ENCODE results near the gene NPIPB6.

NPIPB6 gene

DNA sequence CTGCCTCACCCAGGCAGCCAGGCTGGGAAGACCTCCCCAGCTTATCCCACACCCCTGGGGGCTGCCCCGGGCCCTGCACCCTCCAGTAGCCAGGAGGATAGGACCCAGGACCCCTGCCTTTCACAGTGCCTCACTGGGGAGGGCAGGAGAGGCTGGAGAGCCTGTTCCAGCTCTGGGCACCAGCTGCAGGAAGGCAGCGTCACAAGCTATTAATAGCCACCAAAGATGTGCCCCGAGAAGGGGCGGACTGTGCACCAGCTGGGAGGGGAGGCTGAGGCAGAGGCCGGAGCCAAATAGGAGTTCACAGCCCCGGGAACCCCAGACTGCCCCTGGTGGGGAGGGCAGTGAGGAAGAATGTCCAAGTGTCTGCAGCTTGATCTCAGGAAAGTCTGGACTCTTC is 62.2 kb downstream of the NPIPB6 start:
- Histone ChIP-seq H3K4me3 (replicated peaks; ENCODE audit: insufficient read depth, low read length) (no peak overlapping the region), H3K27ac (replicated peaks) (no peak overlapping the region), H3K27me3 (ENCODE audit: insufficient read depth, poor library complexity, severe bottlenecking) (peaks cover 3% of the 10 kb centered on the region)
- DNase-seq (ENCODE audit: low read depth in 1 of 2, low spot score in 1 of 2): no peak
- TF ChIP-seq, protein P1, sequence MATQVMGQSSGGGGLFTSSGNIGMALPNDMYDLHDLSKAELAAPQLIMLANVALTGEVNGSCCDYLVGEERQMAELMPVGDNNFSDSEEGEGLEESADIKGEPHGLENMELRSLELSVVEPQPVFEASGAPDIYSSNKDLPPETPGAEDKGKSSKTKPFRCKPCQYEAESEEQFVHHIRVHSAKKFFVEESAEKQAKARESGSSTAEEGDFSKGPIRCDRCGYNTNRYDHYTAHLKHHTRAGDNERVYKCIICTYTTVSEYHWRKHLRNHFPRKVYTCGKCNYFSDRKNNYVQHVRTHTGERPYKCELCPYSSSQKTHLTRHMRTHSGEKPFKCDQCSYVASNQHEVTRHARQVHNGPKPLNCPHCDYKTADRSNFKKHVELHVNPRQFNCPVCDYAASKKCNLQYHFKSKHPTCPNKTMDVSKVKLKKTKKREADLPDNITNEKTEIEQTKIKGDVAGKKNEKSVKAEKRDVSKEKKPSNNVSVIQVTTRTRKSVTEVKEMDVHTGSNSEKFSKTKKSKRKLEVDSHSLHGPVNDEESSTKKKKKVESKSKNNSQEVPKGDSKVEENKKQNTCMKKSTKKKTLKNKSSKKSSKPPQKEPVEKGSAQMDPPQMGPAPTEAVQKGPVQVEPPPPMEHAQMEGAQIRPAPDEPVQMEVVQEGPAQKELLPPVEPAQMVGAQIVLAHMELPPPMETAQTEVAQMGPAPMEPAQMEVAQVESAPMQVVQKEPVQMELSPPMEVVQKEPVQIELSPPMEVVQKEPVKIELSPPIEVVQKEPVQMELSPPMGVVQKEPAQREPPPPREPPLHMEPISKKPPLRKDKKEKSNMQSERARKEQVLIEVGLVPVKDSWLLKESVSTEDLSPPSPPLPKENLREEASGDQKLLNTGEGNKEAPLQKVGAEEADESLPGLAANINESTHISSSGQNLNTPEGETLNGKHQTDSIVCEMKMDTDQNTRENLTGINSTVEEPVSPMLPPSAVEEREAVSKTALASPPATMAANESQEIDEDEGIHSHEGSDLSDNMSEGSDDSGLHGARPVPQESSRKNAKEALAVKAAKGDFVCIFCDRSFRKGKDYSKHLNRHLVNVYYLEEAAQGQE (IDR thresholded peaks at IDR 0.05; ENCODE audit: insufficient replicate concordance, low read depth): no peak
- TF ChIP-seq GABPA (IDR thresholded peaks at IDR 0.05; ENCODE audit: low read depth): no peak
- no peak for TF ChIP-seq POLR2AphosphoS5 (IDR thresholded peaks at IDR 0.05; ENCODE audit: low read depth)
- TF ChIP-seq, protein P2, sequence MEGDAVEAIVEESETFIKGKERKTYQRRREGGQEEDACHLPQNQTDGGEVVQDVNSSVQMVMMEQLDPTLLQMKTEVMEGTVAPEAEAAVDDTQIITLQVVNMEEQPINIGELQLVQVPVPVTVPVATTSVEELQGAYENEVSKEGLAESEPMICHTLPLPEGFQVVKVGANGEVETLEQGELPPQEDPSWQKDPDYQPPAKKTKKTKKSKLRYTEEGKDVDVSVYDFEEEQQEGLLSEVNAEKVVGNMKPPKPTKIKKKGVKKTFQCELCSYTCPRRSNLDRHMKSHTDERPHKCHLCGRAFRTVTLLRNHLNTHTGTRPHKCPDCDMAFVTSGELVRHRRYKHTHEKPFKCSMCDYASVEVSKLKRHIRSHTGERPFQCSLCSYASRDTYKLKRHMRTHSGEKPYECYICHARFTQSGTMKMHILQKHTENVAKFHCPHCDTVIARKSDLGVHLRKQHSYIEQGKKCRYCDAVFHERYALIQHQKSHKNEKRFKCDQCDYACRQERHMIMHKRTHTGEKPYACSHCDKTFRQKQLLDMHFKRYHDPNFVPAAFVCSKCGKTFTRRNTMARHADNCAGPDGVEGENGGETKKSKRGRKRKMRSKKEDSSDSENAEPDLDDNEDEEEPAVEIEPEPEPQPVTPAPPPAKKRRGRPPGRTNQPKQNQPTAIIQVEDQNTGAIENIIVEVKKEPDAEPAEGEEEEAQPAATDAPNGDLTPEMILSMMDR (IDR thresholded peaks at IDR 0.05; ENCODE audit: insufficient read depth, low read length): no peak
- no peak for TF ChIP-seq SPI1 (IDR thresholded peaks at IDR 0.05; ENCODE audit: borderline replicate concordance, low read depth)

DNA sequence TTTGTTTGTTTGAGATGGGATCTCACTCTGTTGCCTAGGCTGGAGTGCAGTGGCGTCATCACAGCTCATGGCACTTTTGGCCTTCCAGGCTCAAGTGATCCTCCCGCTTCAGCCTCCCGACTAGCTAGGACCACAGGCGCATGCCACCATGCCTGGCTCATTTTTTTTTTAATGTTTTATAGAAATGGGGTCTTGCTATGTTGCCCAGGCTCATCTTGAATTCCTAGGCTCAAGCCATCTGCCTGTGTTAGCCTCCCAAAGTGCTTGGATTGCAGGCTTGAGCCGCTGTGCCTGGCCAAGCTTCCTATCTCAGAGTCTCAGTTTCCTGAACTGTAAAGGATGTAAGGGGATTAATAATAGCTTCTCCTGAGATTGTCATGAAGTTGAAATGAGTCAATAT is 63.0 kb downstream of the NPIPB6 start:
- TF ChIP-seq, protein P2 (IDR thresholded peaks at IDR 0.05; ENCODE audit: insufficient read depth, low read length): no peak
- no peak for TF ChIP-seq GABPA (IDR thresholded peaks at IDR 0.05; ENCODE audit: low read depth)
- TF ChIP-seq POLR2AphosphoS5 (IDR thresholded peaks at IDR 0.05; ENCODE audit: low read depth): no peak
- TF ChIP-seq SPI1 (IDR thresholded peaks at IDR 0.05; ENCODE audit: borderline replicate concordance, low read depth): no peak
- TF ChIP-seq, protein P1 (IDR thresholded peaks at IDR 0.05; ENCODE audit: insufficient replicate concordance, low read depth): no peak
- no peak for DNase-seq (ENCODE audit: low read depth in 1 of 2, low spot score in 1 of 2)
- H3K4me3 ChIP-seq (replicated peaks; ENCODE audit: insufficient read depth, low read length): no peak overlapping the region
- H3K27me3 ChIP-seq (ENCODE audit: insufficient read depth, poor library complexity, severe bottlenecking): peaks cover 5% of the 10 kb centered on the region
- H3K27ac ChIP-seq (replicated peaks): no peak overlapping the region

DNA sequence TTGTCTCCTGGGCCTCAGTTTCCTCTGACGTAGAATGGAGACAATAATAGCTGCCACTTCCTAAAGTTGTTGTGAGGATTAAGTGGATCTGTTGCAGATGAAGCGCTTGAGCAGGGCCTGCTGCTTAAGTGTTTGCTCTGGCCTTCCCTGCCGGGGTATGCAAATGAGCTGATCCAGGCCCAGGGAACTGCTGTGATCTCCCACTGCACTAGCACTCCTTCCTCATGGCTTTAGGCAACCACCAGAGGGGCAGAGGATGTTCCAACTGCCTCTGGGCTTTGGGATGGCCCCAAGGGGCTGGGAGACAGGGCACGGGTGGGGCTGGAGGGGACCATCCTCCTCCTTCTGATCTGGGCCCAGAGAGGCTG is 64.8 kb downstream of the NPIPB6 start:
- no peak for DNase-seq (ENCODE audit: low read depth in 1 of 2, low spot score in 1 of 2)
- TF ChIP-seq SPI1 (IDR thresholded peaks at IDR 0.05; ENCODE audit: borderline replicate concordance, low read depth) (no peak), POLR2AphosphoS5 (IDR thresholded peaks at IDR 0.05; ENCODE audit: low read depth) (no peak), GABPA (IDR thresholded peaks at IDR 0.05; ENCODE audit: low read depth) (no peak)
- TF ChIP-seq, protein P1 (IDR thresholded peaks at IDR 0.05; ENCODE audit: insufficient replicate concordance, low read depth): no peak
- TF ChIP-seq, protein P2 (IDR thresholded peaks at IDR 0.05; ENCODE audit: insufficient read depth, low read length): no peak
- H3K27me3 ChIP-seq (ENCODE audit: insufficient read depth, poor library complexity, severe bottlenecking): peaks cover 18% of the 10 kb centered on the region
- H3K27ac ChIP-seq (replicated peaks): no peak overlapping the region
- H3K4me3 ChIP-seq (replicated peaks; ENCODE audit: insufficient read depth, low read length): no peak overlapping the region
